Activated T-helper 1 cell treated with Interleukin-2 at 50 U/mL for 16 hours (primary cell): ENCODE data around the gene MDN1.
"Not testable (repeated sequence)": the region's sequence is repeated elsewhere in the genome, so short reads cannot be mapped to it uniquely, and the experiment has no call there.

Source experiments
- DNase-seq: peaks from one replicate; pipeline ENCODE4 v3.0.0-alpha.2; 2020; ENCODE audit warnings: low read depth

The MDN1 gene

GRCh38 chr6:89819336-89820130 is at the start of gene MDN1:
MDN1 (minus strand) TSS chr6:89819794; CDS start chr6:89819607, 187 bp downstream.
- DNase-seq: peak; percentile 78

- DNase-seq: no peak
These were observed 46.6 kb upstream of the MDN1 start for GRCh38 chr6:89866024-89866678.

GRCh38 chr6:89862698-89863097 is 43.1 kb upstream of the MDN1 start:
- no peak for DNase-seq

GRCh38 chr6:89862273-89862672 is 42.7 kb upstream of the MDN1 start:
- DNase-seq: no peak

- no peak for DNase-seq
These were observed 40.1 kb upstream of the MDN1 start for GRCh38 chr6:89859744-89860143.

GRCh38 chr6:89858041-89858440 is 38.4 kb upstream of the MDN1 start:
- no peak for DNase-seq

- DNase-seq: no peak
These were observed 33.5 kb upstream of the MDN1 start for GRCh38 chr6:89853068-89853467.

GRCh38 chr6:89847513-89847912 is 27.9 kb upstream of the MDN1 start:
- DNase-seq: not testable (repeated sequence)

GRCh38 chr6:89843070-89843469 is 23.5 kb upstream of the MDN1 start:
- DNase-seq: no peak

GRCh38 chr6:89842228-89842627 is 22.6 kb upstream of the MDN1 start:
- no peak for DNase-seq

- DNase-seq: no peak
These were observed 20.9 kb upstream of the MDN1 start for GRCh38 chr6:89840538-89840937.

- DNase-seq: no peak
These were observed 17.1 kb upstream of the MDN1 start for GRCh38 chr6:89836639-89837222.

GRCh38 chr6:89834884-89835792 is 15.5 kb upstream of the MDN1 start:
- DNase-seq: peak; percentile 30

GRCh38 chr6:89830170-89830809 is 10.7 kb upstream of the MDN1 start:
- no peak for DNase-seq

GRCh38 chr6:89829472-89830169 is 10.0 kb upstream of the MDN1 start, which contains the start of gene CASP8AP2:
CASP8AP2 (plus strand) TSS chr6:89829880.
- DNase-seq: peak; percentile 80

GRCh38 chr6:89828988-89829471 is 9.4 kb upstream of the MDN1 start:
- DNase-seq: no peak

- not testable (repeated sequence) for DNase-seq
These were observed 8.9 kb upstream of the MDN1 start for GRCh38 chr6:89828475-89828987.

- no peak for DNase-seq
These were observed 6.5 kb upstream of the MDN1 start for GRCh38 chr6:89826029-89826528.

- no peak for DNase-seq
These were observed 638 bp downstream of the MDN1 start for GRCh38 chr6:89818977-89819335.

GRCh38 chr6:89817481-89817880 is 2.1 kb downstream of the MDN1 start:
- DNase-seq: no peak
